ENCODE results near the gene PEF1. TPM values are rescaled to one million over a fixed set of nuclear protein-coding genes. Genes with fewer than 3 reads are reported as not detected.

The PEF1 gene
- total RNA-seq, 2 experiments from 2014 or later: 63.2 to 64.7 TPM

DNA sequence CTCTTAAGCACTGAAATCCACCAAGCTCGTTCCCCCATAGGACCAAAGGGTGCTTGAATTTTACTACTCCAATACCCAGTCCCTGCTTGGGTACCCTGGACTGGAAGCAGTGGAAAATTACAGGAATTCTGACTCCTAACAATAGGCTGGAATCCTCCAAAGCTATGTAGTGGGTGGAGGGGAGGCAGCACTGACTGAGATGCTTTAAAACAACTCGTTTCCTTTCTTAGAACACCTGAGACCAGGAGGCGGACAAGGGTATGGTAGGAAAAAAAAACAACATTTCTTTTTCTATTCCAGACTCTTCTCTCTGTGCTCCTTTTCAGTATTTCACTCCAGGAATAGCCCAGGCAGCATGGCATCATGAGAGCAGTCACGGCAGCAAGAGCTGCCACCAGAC, 2.3 kb downstream of the PEF1 start:
- ChIA-PET CTCF (interaction anchor here (0.6 to 1.1 kb wide), 3 partner anchors 9 to 77 kb away, joined by 3 to 5 read pairs (median 3); no protein-coding TSS in a partner anchor), POLR2A (no interaction called here)

DNA sequence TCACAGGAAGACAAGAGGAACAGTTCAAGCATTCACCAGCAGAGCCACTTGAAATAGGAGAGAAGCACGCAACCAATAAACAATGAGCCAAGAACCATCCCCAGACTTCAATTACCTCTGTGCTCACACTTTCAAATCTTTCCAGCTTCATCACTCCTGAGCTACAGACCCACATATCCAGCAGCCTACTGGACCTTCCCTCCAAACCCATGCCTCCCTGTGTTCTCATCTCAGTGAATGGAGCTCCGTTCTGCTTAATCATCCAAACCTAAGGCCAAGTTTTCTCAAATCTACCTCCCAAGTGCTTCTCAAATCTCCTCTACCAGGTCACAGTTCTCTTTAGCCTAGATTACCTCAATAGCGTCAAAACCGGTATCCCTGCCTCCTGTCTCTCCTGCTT, 3.7 kb downstream of the PEF1 start:
- ChIA-PET POLR2A (no interaction called here), CTCF (no interaction called here)

DNA sequence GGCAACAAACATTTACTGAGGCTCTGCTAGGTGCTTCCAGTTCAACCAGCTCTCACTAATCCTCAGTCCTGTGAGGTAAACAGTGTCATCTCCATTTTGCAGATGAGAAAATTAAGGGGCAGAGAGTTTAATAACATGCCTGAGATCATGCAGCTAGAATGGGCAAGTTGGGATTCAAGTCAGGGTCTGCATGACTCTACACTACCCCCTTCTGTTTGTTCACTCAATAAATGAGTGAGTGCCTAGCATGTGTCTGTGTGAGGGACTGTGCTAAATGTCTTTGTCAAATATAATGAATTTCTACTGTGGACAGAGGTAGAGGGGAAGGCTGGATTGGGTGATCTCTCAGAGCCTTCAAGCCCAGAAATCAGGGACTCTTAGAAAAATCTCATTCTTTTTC, 4.5 kb downstream of the PEF1 start:
- POLR2A ChIA-PET: no interaction called here
- CTCF ChIA-PET: interaction anchor here (0.9 kb wide), 1 partner anchor 148 kb away, joined by 3 read pairs; no protein-coding TSS in a partner anchor

DNA sequence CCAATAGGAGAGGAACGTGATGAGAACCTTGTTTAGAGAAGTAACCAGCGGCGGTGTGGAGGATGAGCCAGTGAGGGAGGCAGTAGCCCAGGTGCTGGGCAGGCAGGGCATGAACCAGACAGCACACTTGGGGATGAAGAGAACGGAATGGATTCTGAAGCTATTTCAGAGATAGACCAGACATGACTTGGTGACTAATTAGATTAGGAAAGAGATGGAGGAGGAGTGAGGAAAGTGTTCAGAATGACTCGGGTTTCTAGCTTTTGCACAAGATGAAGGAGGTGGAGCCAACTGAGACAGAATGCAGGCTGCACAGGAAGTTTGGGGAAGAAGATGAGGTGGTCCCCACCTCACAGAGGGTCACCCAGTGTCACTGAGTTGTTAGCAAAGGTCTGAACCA, 5.1 kb downstream of the PEF1 start:
- ChIA-PET CTCF (interaction anchor here (0.9 kb wide), 1 partner anchor 149 kb away, joined by 3 read pairs; no protein-coding TSS in a partner anchor), POLR2A (no interaction called here)

DNA sequence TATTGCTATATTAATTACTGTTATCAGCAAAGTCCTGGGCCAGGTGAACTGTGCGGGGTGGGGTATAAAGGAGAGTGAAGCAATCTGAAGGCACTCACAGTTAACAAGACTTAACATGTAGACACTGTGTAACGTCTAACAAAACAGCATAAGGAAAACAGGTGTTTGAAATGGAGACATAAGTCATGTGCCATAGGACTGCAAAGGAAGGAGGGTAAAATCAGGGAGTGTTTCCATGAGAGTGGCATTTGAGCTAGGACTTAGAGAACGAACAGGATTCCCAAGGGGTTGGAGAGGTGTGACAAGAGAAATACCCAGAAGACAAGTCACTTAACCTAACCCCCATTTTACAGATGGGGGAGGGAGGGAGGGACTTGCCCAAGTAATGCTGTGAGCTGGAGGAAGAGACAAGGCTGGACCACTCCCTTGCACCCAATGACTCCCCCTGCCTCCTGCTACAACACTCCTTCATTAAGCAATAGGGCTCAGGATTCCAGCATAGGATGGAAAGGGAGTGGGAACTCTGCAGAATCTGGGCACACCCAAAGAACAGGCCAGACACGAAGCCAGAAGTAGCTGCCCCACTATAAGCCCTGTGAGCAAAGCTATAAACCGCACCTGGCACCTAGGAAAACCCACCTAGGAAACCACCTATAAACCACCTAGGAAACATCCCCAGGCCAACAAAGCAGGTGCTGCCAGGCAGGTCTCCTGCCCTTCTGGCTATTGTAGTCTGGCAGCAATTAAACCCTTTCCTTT, 6.6 kb downstream of the PEF1 start:
- POLR2A ChIA-PET: no interaction called here

DNA sequence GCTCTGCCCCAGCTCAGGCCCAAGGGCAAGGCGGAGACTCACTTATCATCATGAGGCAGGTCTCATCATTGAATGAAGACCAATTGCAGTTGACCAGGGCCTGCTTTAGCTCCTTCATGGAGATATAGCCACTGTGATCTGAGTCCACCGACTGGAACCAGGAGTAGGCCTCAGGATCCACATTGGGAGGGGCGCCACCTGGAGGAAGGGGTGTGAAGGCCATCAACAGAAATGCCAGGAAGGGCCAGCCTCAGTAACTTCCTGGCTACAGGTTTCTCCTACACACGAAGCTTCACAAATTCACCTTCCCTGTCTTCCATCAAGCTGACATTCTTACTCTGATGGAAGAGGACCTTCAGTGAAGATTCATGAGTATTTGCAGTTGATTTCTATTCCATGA, 11.6 kb downstream of the PEF1 start:
- CTCF ChIA-PET: interaction anchor here (1.1 to 2.8 kb wide), 4 partner anchors 10 to 26 kb away, joined by 3 to 10 read pairs (median 4); no protein-coding TSS in a partner anchor
- POLR2A ChIA-PET: no interaction called here

More for the DNA sequence above, 6.6 kb downstream of the PEF1 start:
- CTCF ChIA-PET: interaction anchor here (0.7 to 1.1 kb wide), 3 partner anchors 20 to 338 kb away, joined by 3 to 10 read pairs (median 3); no protein-coding TSS in a partner anchor

DNA sequence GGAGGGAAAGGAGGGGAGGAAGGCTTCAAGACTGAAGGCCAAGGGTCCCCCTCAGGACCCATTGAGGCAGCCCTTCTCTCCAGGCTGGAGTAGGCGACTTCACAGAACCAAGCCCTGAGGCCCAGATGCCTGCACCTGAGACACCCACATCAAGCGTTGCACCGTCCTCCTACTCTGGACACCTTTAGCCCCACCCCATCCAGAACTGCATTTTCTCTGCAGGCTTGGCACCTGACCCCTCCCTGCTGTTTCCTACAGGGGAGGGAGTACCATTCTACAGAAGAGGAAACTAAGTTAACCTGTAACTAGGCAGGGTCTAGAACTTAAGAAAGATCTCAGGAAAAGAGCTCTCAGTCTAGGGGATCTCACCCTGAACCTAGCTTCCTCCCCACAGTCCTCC, 12.0 kb downstream of the PEF1 start:
- CTCF ChIA-PET: interaction anchor here (1.1 to 1.5 kb wide), 3 partner anchors 10 to 27 kb away, joined by 3 to 4 read pairs (median 3); no protein-coding TSS in a partner anchor

DNA sequence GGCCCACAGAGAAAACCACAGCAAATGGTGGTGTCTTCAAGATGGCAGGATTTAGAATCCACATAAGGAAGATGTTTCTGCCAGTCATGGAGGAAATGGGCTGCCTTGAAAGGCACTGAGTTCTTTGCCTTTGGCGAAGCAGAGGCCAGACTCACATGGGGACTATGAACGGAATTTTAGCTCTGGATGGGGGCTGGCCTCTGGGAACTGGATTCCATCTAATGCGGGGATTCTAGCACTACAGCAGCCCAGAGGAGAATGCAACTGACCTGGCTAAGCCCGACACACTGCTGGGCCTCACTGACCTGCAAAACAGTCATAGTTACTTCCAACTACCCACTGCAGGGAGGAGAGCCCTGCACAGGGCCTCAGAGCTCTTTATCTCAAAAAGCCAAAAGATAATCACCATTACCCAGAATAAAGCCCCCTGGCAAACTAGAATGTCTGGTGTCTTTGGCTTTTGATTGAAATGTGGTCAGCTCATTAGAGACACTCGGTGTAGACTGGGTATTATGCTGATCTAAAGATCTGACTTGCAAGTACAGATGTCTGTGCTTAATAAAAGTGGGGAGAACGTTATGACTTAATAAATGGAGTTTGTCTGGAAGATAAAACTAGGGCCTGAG, 15.6 kb downstream of the PEF1 start:
- ChIA-PET POLR2A (no interaction called here), CTCF (interaction anchor here (1.1 kb wide), 1 partner anchor 160 kb away, joined by 4 read pairs; no protein-coding TSS in a partner anchor)

More for the DNA sequence above, 12.0 kb downstream of the PEF1 start:
- POLR2A ChIA-PET: no interaction called here

DNA sequence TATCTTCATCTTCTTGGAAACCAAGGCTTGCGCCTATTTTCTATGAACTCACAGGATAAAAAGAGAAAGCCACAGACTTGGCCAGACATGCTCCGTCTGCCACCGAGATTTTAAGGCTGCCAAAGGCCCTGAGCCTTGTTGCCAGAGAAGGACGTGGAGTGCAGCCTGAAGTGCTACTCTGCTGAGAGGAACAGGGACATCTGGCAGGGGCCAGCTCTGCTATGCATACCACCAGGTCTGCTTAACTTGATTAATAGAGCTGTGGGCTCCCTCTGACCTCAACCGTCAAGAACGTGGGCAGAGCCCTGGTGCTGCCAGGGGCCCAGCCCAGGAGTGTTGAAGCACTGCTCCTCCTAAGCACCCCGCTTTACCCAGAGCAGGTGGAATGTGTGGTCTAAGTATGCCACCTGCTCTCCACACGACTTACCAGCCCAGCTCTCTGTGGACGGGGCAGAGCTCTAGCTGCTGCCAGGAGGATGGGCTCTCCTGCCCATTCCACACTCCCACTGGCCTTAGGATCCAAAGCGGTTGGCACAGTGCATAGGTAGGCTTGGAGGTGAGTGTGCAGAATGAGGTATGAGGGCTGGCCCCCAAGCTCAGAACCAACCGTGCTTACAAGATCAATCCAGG, 16.6 kb downstream of the PEF1 start:
- POLR2A ChIA-PET: no interaction called here
- CTCF ChIA-PET: no interaction called here

DNA sequence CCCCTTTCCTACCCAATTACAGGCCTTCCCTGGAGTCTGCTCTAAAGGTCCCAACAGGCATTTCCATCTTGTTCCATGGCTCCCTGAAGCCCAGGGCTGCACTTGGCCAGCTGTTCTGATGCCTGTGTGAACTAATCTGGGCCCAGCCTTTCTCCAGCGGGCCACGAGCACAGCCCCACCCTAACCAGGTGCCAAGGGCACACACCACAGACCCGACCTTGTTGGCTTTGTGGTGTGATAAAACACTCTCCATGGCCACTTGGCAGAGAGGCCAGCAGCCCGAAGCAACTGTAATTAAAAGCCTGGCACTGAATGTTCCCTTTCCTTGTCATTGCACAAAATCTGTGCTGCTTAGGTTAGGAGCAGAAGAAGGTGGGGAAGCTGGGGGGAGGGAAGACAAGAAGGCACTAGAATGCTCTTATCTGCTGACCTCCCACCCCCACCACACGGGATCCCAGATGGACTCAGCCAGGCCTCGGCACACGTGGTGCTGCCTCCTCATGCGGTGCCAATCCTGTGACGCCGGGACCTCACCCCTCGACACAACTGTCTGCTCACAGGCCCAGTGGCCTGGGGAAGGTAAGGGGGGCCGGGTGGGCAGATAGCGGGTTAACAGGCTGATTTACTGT, 17.3 kb downstream of the PEF1 start:
- ChIA-PET CTCF (no interaction called here), POLR2A (no interaction called here)

DNA sequence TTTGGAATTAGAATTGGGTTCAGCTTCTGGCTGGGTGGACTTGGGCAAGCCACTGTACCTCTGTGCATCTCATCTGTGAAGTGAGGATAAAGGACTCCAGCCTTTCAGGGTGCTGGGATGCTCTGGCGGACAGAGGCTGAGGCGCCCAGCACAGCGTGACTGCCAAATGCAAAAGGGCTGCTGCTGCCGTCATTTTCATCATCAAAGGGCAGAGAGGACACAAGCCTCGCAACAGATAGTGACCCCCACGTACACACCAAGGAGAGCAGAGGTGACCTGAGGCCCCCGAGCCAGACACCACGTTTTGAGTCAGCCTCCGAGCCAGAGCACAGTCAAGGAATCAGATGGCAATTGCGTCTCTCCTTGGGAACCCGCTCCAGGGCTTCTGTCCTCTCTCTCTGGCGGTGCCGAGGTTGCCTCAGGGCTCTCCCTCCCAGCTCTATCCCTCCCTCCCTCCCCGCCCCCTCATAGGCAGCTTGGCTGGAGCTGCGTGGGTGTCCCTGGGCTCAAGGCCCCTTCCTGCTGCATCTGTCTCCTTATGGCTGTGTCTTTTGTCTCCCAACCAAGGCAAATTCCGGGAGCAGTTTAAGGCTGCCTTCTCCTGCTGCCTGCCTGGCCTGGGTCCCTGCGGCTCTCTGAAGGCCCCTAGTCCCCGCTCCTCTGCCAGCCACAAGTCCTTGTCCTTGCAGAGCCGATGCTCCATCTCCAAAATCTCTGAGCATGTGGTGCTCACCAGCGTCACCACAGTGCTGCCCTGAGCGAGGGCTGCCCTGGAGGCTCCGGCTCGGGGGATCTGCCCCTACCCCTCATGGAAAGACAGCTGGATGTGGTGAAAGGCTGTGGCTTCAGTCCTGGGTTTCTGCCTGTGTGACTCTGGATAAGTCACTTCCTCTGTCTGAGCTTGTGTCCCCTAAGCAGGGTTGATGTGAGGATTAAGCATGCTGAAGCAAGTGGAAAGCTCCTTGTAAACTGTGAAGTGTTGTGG, 18.2 kb downstream of the PEF1 start:
- ChIA-PET POLR2A (interaction anchor here (0.7 kb wide), 1 partner anchor 150 kb away, joined by 4 read pairs; no protein-coding TSS in a partner anchor), CTCF (no interaction called here)

DNA sequence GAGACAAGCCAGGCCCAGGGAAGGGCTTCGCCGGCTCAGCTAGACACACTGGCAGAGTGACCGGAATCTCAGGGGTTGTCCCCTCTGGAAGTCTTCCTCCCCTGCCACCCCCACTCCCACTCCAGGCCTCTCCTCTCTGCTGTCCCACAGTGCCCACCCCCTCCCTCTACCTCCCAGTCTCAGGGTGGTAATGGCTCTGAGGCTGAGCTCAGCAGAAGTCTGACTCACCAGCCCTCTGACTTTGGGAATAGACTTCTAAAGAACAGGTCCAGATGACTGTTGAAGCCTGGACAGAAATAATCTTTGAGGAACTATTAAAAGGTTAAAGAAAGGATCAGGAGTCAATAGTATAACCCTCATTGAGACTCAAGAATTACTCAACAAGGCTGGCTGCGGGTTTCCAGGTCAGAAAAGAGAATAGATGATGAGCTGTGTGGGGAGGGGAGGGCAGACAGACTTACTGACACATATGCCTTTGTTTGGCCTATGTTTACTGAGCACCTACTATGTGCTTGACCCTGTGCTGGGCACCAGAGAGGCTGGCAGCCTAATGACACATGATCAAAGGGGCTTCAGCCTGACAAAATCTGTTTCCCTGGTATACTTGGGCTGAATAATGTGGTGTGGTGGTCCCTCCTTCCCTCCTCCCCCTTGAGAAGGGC, 19.0 kb downstream of the PEF1 start:
- ChIA-PET CTCF (no interaction called here), POLR2A (no interaction called here)

DNA sequence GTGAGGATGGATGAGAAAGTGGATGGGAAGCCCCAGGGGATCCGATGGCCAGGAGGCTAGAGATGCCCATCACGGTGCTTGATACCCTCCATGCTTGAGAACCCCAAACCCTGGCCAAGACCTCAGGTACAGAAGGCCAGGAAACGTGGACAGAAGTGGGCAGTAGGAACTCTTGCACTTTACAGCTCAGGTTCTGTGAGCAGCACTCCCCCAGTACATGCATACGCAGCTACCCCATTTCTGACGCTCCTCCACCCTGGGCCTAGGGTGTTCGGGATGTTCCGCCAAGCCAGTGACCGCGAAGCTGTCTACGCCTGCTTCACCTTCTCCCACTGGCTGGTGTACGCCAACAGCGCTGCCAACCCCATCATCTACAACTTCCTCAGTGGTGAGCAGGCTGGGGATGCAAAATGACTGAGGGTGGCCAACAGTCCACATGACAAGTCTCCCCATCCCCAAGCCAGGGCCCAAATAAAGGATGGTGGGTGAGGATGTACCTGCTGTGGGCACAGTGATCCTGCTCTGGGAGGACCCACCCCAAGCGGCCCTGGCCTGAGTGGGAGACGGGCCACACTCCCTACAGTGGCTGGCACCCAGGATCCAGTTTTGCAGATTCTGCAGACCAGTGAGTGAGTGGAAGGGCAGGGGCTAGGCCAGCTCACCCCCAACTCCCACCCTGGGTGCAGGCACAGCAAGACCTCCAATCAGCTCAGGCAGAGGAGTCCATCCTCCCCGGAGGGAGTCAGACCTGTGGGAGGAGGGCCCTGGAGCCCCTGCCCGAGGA, 19.8 kb downstream of the PEF1 start:
- POLR2A ChIA-PET: no interaction called here
- CTCF ChIA-PET: no interaction called here

DNA sequence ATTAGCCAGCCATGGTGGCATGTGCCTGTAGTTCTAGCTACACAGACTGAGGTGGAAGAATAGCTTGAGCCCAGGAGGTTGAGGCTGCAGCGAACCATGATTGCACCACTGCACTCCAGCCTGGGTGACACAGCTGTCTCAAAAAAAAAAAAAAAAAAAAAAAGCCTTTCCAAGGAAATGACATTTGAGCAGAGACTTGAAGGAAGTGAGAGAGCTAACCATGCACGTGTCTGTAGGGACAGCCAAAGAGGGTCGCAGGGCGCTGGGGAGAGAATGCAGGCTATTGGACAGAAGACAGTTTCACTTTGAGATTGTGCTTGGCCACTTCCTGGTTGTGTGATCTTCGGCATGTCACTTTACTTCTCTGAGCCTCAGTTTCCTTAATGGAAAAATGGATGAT, 20.4 kb downstream of the PEF1 start:
- POLR2A ChIA-PET: no interaction called here
- CTCF ChIA-PET: no interaction called here

DNA sequence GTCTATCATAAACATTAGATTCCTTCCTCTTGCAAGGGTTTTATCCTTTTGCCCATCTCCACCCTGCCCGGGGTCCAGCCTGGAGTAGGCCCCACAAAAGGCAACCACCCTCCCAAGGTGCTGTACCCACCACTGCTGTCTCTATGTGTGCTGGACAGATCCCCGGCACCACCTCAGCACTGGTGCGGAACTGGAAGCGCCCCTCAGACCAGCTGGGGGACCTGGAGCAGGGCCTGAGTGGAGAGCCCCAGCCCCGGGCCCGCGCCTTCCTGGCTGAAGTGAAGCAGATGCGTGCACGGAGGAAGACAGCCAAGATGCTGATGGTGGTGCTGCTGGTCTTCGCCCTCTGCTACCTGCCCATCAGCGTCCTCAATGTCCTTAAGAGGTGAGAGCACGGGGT, 21.3 kb downstream of the PEF1 start:
- CTCF ChIA-PET: no interaction called here
- POLR2A ChIA-PET: interaction anchor here (0.6 kb wide), 1 partner anchor 166 kb away, joined by 3 read pairs; no protein-coding TSS in a partner anchor

DNA sequence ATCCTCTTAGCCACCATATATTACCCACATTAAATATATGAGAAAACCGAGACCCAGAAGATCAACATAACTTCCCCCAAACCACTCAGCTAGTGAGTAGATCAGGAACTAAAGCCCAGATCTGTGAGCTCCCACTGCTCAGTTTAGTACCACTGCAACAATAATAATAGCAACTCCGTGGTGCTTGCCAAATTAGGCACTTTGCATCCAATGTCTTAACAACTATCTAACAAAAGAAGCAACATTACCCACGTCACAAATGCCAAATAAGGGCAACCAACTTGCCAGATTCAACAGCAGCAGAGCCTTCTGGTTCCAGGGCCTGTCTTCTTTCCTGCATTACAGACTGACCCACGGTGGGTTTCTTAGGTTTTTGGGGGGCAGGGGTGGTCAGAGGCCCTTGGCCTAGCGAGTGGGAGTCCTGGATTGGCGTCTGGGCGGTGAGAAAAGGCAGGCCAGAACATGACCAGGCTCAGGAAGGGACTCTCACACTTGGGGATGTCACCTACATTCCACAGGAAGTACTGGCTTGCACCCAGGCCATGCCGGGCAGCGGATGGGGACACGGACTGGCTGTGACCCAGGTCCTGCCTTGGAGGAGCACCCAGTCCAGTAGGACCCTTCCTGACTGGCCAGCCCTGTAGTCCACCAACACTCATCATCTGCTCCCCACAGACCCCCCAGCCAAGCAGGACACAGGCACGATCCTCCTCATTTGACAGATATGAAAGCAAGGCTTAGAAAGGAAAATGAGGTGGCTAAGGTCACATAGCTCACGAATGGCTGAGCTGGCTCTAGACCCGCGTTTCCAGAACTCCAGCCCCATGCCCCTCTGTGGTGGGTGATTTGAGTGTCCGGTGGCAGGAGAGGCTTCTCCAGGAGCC, 22.6 kb downstream of the PEF1 start:
- ChIA-PET CTCF (interaction anchor here (0.5 kb wide), 1 partner anchor 23 kb away, joined by 3 read pairs; the partner anchor contains the start of gene PEF1), POLR2A (no interaction called here)

DNA sequence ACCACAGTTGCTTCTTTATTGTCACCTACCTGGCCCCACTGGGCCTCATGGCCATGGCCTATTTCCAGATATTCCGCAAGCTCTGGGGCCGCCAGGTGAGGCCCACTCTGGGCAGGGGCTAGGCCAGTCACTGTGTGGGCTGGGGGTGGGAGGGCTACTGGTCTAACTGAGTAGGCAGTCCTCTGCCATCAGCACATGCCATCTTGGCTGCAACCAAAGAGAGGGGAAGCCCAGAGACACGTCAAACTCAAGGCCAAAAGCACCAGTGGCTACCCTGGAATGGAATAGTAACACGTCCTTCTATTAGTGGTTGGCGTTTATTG, 23.2 kb downstream of the PEF1 start:
- ChIA-PET POLR2A (no interaction called here), CTCF (interaction anchor here (0.5 kb wide), 1 partner anchor 23 kb away, joined by 3 read pairs; the partner anchor contains the start of gene PEF1)
